Endometrium (tissue), 2 donors: Measurements from ENCODE around the gene PPFIA2.

Experiments used
- FAIRE-seq: peaks from 2 replicates; lab custom pipeline; 2012; peaks lifted over from hg19 to GRCh38; lab: Jason Lieb, UNC
- donor health status: control.
- donor health status: control.

PPFIA2 gene

DNA sequence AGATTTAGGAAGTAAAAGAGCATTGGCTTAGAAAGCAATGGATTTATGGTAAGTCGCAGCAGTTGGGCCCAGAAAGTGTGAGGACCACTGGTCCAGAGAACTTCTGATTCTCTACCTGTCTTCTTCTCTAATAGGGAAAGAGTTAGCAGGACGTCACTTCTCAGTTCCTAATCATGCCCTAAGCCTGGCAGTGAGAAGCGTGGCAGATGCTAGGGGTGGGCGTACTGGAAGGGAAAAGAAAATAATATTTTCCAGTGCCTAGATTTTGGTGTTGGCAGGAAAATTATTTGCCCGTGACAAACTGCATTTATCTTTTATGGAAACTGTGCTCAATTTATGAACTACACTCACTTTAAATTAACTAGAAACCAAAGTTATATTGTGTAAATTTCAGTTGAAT is 212.3 kb downstream of the PPFIA2 start:
- no peak for FAIRE-seq

DNA sequence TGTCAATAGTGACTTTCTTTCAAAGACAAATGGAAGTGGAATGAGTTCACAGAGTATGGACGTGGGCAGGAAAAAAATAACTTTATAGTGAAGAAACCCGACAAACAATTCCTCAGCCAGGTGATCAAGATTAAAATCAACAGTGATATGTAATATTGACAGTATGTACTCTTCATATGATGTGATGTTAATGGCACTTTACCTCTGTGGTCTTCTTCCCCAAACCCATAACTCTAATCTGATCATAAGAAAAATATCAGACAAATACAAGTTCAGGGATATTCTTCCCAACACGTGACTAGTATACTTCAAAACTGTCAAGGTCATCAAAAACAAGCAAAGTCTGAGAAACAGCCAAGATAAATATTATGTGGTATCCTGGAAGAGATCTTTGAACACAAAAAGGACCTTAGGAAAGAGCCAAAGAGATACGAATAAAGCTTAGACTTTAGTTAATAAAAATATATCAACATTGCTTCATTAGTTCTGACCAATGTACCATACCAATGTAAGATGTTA is 215.5 kb downstream of the PPFIA2 start:
- FAIRE-seq: no peak

DNA sequence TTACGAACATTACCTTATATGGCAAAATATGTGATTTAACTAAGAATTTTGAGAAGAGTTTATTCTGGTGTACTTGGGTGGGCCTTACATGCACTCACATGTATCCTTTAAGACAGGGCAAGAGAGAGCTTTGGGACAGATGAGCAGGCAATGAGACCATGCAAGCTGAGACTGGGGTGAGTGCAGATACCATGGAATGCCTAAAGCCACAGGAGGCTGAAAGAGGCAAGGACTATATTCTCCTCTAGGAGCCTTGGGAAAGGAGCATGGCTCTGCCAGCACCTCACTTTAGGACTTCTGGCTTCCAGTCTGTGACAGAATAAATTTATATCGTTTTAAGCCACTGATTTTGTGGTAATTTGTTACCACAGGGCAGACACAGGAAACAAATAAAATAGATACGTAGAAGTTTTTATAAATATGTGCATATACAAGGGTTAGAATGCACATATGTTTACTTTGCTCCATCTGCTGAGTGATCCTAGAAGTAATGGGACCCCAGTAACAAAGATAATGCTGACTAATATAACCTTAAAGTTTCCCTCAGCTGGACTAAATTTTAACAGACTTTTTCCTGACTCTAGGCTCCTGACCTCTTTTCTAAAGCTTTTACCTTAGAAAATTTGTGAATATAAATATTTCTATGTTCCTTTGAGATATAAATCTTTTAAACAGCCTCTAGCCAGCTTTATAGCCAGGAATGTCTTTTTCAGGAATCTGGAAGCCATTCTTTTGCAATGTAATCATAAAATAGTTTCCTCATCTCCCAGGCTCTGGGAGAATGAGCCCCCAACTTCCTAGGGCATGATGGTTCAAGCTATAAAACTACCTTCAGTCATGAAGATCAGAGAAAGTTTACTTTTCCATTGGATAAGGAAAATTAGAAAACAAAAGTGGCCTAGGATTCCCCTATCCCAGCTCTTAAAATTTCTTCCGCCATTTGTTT is 216.8 kb downstream of the PPFIA2 start:
- FAIRE-seq: peak; percentile 86

DNA sequence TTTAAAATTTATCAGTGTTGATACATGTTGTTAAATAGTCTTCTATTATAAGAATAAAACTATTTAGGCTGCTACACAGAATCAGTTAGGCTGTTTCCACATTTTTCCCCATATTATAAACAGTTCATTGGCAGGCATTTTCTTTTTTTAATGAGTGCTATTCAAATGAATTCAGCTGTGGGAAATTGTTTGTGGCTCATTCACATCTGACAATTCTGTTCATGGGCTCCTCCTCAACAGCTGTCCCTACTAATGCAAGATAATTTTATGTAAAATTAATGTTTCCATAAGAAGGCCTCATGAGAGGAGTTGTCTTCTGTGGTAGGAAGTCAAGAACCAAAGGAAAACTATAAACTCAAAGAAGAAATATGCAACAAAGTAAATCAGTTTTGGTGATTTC is 218.0 kb downstream of the PPFIA2 start:
- no peak for FAIRE-seq

DNA sequence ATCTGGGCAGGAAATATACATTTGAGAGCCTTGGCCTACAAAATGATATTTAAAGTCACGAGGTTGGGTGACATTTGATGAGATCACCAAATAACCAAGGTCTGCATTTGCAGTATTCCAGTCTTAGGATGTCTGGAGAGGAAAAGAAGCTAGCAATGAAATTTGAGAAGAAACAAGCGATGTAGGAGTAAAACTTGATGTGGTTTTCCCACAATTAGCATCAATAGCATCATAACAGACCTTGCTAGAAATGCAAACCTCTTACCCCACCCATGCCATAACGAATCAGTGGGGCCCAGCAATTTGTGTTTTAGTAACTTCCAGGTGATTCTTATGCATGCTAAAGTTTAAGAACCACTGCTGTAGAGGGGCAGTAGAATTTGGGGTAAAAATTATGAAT is 219.9 kb downstream of the PPFIA2 start:
- FAIRE-seq: no peak

DNA sequence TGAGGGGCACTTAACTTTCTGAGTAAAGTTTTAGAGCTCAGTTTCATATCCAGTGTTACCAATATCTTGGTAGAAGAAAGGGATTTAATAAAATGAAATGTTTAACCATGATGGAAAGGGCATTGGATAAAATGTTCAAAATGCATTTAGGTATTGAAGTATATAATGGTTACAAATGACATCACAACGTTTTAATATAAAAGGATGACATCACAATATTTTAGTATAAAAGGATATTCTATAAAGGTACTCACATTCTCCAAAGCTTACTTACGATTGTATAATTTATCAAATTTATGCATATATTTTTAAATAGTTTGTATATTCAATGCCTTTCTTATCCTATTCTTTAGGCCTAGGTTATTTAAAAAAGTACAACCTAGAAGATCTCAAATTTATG is 226.1 kb downstream of the PPFIA2 start:
- no peak for FAIRE-seq

DNA sequence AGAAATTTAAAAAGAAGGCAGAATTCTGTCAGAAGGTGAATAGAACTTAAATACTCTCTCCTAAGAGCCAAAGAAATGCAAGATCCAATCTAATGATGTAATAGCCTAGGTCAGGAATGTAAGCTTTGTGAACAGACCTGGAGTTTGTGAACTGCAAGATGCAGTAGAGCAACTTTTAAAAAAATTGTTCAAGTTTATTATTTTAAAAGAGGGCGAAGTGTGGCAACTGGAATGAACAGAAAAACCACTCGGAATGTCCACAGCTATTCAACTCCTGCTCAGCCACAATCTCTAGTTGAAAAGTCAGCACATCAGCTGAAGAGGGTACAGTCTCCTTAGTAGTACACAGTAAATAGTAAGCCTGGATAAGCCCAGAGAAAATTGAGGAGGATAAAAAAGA is 228.8 kb downstream of the PPFIA2 start:
- no peak for FAIRE-seq

DNA sequence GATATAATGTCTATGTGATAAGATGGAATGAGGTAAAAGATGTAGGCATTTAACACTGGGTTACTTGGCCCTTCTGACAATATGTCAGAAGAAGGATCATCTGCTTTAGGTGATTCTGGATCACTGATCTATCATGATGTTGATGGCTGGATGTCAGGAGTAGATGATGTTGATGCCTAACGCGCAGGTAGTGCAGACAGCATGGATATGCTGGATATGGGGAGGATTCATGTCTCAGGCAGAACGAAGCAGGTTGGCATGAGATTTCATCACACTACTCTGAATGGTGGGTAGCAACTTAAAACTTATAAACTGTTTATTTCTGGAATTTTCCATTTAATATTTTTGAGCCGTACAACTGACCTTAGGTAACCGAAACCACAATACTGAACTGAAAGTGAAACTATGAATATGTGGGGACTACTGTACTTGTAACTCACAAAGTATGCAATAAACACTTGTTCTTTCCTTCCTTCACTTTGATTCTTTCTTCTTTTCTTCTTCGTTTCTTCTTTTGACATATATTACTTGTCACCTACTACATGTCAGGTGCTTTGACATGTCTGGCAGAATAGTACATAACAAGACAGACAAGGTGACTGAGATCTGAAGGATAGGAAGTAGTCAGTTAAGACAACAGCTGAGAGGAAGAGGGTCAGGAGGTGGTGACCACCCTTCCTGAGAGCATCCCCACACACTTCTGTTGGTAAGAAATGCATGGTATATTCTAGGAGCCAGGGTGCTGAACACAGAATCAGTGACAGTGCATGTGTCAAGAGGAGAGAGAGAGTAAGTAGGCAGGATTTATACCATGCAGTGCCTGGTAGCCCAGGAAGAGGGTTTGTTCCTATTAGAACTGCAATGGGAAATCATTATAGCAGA is 238.8 kb downstream of the PPFIA2 start:
- no peak for FAIRE-seq

DNA sequence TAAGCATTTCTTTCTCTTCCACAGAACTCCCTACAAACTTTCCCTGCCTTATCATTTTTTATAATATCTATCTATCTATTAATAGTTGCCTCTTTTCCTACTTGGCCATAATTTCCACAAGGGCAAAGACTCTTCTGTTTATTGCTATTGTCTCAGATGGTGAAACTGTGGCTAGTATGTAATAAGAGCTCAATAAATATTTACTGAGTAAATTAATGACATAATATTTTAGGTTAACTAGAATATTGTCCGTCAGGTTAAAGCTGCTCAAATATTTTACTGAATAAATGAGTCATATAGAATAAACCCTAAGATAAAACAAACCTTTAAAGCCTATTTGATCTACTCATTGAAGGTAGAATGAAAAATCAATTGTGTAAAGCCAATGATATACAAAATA is 240.5 kb downstream of the PPFIA2 start:
- no peak for FAIRE-seq

DNA sequence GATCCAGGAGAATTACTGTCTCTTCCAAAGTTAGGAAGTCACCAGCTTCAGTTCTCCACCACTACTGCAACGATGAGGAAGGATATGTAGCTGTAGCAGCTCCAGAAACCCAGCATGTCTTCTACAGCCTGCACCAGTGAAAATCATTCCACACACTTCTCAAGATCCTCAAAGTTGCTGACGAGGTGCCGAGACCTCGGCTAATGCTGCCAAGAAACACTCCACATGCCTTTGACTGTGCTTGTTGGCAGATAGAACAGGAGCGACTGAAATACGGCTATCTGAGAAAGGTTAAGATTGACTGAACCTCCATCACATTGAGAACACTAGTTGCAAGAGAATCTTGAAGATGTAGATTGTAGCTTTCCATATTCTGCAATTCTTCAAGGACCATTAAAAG is 241.9 kb downstream of the PPFIA2 start:
- FAIRE-seq: no peak

DNA sequence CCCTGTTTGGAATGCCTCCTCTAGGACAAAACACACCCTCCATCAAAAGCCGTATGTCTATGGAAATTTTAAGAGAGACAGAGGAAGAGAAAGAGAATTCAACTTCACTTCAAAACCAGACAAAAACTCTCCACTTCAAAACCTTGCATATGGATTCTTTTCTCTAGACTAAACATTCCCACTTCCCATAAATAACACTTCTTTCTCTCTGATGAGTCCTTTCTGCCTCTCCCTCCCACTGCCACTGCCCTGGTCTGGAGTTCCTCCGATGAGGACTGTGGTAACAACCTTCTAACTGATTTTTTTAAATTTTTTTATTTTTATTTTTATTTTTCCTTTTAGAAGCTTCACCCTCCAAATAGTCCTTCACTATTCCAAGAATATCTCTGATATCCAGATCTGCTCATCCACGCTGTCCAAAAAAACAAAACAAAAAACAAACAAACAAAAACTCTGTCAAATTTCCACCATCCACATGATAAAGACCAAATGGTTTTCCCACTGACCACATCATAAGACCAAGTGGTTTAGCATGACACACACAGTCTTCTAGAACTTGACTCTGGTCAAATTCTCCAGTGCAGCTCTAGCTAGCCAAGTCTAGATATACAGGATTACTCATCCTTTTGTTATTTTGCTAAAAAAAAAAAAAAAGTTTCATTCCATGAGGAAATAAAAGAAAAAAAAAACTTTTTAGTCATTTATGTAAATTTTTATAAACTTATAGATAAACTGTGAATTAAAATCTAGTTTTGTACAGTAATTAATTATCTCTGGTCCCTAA is 256.0 kb downstream of the PPFIA2 start:
- FAIRE-seq: peak; percentile 73

DNA sequence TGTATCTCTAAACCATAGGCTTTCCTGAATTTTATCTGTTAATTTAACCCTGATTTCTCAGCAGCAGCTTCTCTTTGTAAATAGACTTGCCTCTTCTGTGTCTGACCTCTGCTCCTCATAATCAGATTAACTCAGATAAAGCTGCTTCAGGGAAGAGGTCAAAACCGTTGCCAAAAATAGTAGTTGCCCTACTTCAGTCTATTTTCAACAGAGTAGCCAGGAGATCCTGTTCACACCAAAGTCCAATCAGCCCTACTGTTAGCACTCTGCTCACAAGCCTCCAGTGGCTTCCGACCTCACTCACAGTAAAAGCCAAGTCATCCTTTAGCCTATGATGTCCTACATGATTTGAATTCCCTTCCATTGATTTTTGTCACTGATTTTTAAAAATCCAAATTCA is 258.4 kb downstream of the PPFIA2 start:
- no peak for FAIRE-seq

DNA sequence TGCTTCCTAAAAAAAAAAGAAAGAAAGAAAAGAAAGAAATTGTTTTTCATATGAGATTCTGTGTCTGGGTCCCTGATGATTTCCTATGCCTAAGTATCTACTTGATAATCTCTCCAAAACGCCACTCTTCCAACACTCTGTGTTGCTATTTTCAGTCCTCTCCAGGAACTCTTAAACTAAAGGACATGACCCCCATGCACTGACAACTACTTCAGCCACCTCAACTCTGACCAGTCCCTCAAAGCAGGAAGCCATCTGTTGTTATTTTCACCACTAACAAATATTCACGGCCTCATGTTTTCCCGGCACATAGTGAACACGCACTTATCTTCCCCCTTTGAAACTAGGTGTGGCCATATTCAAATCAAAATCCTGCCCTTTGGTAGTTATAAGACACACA is 259.3 kb downstream of the PPFIA2 start:
- FAIRE-seq: no peak

DNA sequence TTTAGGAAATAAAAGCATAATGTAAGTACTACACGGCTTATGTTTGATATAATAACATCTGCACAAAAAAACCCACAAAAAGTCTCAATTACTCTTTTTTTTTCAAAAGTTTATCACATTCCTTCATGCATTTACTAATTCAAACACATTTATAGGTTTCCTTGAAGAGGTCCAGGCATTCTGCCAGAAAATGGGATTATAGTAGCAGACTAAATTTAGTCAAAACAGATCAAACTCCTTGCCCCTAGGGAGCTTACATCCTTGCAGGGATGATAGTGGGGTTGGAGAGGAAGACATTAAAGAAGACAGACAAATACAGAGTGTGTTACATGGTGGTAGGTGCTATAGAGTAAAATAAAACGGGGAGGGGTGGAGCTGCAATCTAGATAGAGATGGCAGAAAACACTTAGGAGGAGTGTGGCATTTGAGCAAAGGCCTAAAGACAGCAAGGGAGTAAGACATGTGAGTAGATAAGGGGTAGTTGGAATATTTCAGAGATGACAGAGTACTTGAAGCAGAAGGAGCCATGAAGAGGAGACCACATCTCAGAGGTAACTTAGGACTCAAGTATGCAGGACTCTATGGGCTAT is 266.9 kb downstream of the PPFIA2 start:
- FAIRE-seq: no peak

DNA sequence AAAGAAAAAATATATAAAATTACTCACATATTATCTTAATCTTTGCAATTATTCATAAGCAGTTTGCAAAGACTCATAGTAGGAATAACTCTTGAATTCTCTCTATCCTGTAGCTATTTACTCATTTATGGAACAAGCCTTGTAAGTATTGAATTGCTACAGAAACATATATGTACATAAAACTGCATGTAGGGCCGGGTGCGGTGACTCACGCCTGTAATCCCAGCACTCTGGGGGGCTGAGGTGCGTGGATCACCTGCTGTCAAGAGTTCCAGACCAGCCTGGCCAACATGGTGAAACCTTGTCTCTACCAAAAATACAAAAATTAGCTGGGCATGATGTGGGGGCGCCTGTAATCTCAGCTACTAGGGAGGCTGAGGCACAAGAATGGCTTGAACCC is 286.2 kb downstream of the PPFIA2 start:
- no peak for FAIRE-seq

DNA sequence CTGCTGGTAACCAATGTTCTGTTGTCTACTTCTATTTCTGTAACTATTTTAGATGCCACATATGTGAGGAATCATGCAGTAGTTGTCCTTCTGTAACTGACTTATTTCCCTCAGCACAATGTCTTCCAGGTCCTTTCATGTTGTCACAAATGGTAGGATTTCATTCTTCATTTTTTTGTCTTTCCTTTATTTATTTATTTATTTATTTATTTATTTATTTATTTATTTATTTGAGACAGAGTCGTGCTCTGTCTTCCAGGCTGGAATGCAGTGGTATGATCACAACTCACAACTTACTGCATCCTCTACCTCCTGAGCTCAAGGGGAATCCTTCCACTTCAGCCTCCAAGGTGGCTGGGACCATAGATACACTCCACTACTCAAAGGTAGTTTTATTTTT is 288.2 kb downstream of the PPFIA2 start:
- FAIRE-seq: no peak

DNA sequence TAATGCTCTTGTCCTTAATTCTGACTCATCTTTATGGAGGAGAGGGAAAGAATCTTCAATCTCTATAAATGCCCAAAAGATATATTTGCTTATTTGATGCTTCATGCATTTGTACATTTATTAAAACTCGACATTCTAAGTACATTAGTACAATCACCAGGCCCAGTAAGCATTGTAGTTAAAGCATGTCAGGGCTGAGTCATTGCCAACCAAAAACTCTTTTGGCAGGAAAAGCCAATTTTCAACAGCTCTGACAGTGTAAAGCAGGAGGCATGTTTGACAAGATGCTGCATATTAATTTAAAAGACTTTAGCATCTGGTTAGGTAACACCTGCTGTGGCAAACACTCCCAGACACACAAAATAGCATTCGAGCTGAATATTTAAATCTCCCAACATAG is 290.9 kb downstream of the PPFIA2 start:
- FAIRE-seq: no peak

DNA sequence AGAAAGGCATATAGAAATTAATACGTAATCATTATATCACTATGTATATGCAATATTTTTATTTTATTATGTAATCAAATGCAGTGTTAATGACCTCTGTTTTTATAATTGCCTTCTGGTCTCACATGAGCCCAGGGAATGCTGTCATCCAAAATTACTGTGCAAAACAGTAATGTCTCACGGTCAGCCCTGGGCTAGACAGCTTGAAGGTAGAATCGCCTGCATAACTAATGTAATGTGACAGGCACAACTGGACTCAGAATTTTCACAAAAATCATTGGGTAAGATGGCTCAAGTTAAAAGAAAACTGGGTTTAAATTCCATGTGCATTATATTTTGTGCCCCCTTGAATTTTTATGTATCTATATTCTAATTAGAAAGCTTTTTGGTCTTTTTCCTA is 293.3 kb downstream of the PPFIA2 start:
- FAIRE-seq: no peak

DNA sequence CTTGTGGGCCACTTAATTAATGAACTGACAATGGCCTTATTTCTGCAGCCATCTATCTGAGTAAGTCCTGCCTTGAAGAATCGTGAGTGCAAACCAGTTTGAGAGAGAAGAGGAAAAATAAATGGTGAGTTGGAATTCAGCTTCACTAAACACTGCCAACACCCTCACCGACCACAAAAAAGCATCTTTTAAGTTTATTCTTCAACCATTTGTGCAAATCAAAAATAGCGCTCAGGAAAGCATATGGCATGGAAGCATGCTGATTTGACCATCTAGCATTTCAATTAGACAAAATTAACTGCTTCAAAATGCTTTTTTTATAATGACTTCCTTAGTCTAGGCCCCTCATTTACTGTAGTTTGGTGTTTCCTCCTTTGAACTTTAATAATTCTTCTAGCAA is 294.0 kb downstream of the PPFIA2 start:
- FAIRE-seq: no peak

DNA sequence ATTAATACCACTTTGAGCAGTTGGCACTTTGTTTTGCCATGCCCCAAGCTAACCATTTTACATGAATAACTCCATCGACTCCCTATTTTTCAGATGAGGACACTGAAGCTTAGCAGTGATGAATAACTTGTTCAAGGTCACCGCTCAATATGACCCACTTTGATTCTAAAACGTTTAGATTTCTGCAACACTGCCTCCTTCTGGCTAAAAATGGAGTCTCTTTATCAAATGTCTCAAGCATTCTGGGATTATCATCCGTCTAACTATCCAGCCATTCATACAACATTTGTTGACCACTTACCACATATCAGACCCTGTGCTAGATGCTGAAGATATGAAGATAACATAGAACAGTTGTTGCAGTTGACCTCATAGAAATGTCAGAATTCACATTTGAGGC is 298.0 kb downstream of the PPFIA2 start:
- no peak for FAIRE-seq

DNA sequence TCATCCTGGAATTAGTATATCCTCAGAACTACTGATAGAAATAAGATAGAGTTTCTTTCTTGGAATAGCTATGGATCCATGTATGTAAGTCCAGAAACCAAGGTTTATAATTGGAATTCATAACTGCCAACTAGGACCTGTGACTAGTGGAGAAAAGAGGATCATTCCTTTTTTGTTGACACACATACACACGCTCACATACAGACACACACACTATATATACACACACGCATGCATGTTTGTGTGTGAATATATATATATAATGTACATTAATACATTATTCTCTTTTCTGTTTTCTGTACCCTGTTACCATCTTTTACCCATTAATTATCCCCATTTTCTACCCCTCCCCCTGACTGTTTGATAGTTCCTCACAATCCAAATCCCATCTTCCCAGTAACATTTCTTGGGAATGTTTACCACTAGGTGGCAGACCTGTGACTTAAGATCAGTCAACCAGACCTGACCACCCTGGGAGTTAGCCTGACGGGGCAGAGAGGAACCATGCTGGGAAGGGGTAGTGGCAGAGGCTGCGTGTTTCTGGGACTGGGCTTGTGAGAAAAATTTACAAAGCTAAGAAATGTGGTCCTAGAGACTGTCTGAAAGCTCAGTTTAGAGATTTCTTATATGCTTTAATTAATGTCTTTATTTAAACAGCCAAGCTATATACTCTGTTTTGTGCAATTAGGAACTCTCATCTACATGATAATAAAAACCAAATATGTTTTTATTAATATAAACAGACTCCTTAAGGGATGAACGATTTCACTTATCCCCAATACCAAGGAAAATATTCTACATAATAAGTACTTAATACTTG is 308.0 kb downstream of the PPFIA2 start:
- peak; percentile 26 for FAIRE-seq
